ENCODE measurements around the gene ATP9B. TPM values are rescaled to one million over a fixed set of nuclear protein-coding genes. Genes with fewer than 3 reads are reported as not detected.
"Not testable (repeated sequence)": the region's sequence is repeated elsewhere in the genome, so short reads cannot be mapped to it uniquely, and the experiment has no call there.

ATP9B gene
- total and polyA plus RNA-seq, 7 donors = 6.5 to 66.5 (median 28.1) TPM

DNA sequence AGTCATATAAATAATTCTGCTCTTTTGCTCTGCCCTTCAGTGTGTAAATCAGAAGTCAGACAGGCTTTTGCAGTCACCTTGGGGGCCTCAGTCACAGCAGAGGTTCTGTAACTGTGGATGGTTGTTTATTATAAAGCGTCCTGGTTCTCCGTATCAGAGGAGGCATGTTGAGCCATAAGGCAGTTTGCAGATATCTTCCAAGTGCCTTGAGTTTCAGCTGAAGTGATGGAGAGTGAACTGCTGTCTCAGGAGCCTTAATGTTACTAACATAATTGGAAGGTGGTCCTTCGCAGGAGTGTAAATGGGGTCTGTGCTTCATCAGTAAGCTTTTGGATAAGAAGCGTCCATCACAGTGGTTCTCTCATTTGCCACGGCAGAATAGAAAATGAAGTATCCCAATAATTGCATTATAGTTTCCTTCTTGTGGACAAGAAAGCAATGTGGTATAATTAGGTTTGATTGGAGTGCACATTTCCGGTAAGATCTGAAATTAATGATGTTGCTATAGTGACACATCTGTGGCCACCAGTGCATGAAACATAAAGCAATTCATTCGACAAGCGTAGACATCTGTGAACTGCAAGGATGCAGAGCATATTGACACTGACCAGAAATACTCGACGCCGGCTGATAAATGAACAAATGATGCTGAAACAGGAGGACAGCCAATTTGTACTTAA, 214.1 kb downstream of the ATP9B start:
- no peak for DNase-seq
- H3K27me3 ChIP-seq = no peaks in the 10 kb centered on the region
- no peaks in the 10 kb centered on the region for H3K9me3 ChIP-seq
- 92 to 96% methylated on average over 11 of the region's 11 CpGs for WGBS, 2 donors
- TF ChIP-seq POLR2AphosphoS5 (IDR thresholded peaks at IDR 0.05) (no peak), EP300 (IDR thresholded peaks at IDR 0.05) (no peak), POLR2A (IDR thresholded peaks at IDR 0.05) (no peak)
- TF ChIP-seq, protein P1, sequence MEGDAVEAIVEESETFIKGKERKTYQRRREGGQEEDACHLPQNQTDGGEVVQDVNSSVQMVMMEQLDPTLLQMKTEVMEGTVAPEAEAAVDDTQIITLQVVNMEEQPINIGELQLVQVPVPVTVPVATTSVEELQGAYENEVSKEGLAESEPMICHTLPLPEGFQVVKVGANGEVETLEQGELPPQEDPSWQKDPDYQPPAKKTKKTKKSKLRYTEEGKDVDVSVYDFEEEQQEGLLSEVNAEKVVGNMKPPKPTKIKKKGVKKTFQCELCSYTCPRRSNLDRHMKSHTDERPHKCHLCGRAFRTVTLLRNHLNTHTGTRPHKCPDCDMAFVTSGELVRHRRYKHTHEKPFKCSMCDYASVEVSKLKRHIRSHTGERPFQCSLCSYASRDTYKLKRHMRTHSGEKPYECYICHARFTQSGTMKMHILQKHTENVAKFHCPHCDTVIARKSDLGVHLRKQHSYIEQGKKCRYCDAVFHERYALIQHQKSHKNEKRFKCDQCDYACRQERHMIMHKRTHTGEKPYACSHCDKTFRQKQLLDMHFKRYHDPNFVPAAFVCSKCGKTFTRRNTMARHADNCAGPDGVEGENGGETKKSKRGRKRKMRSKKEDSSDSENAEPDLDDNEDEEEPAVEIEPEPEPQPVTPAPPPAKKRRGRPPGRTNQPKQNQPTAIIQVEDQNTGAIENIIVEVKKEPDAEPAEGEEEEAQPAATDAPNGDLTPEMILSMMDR (IDR thresholded peaks at IDR 0.05) = no peak
- no peak overlapping the region for H3K27ac ChIP-seq
- peaks cover 0 to 33% (median 4%) of the 10 kb centered on the region in 4 donors for H3K36me3 ChIP-seq
- no peak overlapping the region for H3K4me3 ChIP-seq
- H3K4me1 ChIP-seq = no peaks in the 10 kb centered on the region
- intact Hi-C loops (cut with DNase I) = no loop called here

DNA sequence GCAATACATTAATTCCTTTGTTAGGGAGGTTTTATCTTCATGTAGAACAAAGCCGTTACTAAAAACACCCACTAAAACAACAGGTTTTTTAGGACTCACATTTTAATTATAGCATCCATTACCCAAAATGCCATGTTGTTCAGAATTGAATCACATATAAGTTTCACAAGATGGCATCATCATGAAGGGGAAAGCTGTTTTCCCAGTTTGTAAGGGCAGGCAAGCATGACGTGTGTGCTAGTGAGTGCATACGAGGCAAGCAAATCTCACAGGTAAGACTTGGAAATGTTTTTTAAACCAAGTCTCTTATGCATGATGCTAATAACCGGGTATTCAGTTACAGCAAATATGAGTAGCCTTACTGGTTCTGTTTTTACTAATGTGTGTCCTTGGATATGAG, 214.7 kb downstream of the ATP9B start:
- WGBS, 2 donors = 91 to 92% methylated on average over 4 of the region's 4 CpGs
- Histone ChIP-seq H3K27me3 (no peaks in the 10 kb centered on the region), H3K36me3 (peaks cover 0 to 26% (median under 1%) of the 10 kb centered on the region in 4 donors), H3K4me3 (no peak overlapping the region), H3K4me1 (no peaks in the 10 kb centered on the region), H3K27ac (no peak overlapping the region), H3K9me3 (no peaks in the 10 kb centered on the region)
- TF ChIP-seq POLR2AphosphoS5 (IDR thresholded peaks at IDR 0.05) (no peak), EP300 (IDR thresholded peaks at IDR 0.05) (no peak), POLR2A (IDR thresholded peaks at IDR 0.05) (no peak)
- TF ChIP-seq, protein P1 (IDR thresholded peaks at IDR 0.05) = no peak
- intact Hi-C loops (cut with DNase I) = no loop called here
- DNase-seq = no peak

DNA sequence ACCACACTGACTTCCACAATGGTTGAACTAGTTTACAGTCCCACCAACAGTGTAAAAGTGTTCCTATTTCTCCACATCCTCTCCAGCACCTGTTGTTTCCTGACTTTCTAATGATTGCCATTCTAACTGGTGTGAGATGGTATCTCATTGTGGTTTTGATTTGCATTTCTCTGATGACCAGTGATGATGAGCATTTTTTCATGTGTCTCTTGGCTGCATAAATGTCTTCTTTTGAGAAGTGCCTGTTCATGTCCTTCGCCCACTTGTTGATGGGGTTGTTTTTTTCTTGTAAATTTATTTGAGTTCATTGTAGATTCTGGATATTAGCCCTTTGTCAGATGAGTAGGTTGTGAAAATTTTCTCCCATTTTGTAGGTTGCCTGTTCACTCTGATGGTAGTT, 216.0 kb downstream of the ATP9B start:
- DNase-seq; H3K27me3 ChIP-seq; intact Hi-C loops (cut with DNase I); H3K27ac ChIP-seq; H3K4me3 ChIP-seq; H3K9me3 ChIP-seq; H3K4me1 ChIP-seq: not testable (repeated sequence)
- WGBS, 2 donors = 97 to 100% methylated on average over 1 of the region's 1 CpG
- H3K36me3 ChIP-seq = peaks cover 0 to 22% (median 0%) of the 10 kb centered on the region in 4 donors

DNA sequence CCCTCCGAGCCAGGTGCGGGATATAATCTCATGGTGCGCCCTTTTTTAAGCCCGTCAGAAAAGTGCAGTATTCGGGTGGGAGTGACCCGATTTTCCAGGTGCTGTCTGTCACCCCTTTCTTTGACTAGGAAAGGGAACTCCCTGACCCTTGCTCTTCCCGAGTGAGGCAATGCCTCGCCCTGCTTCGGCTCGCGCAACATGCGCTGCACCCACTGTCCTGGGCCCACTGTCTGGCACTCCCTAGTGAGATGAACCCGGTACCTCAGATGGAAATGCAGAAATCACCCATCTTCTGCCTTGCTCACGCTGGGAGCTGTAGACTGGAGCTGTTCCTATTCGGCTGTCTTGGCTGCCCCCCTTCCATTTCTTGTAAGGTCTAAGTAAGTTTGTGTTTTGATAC, 221.2 kb downstream of the ATP9B start:
- H3K4me1 ChIP-seq; H3K4me3 ChIP-seq; H3K27me3 ChIP-seq; H3K27ac ChIP-seq; DNase-seq; intact Hi-C loops (cut with DNase I); H3K9me3 ChIP-seq: not testable (repeated sequence)
- H3K36me3 ChIP-seq = peaks cover 0 to 12% (median 2%) of the 10 kb centered on the region in 4 donors
- 95 to 97% methylated on average over 15 of the region's 15 CpGs for WGBS, 2 donors

GRCh38 chr18:79290876-79291275, 221.7 kb downstream of the ATP9B start:
- H3K27ac ChIP-seq = no peak overlapping the region
- H3K4me1 ChIP-seq = no peaks in the 10 kb centered on the region
- peaks cover 0 to 12% (median 2%) of the 10 kb centered on the region in 4 donors for H3K36me3 ChIP-seq
- intact Hi-C loops (cut with DNase I) = no loop called here
- H3K27me3 ChIP-seq = no peaks in the 10 kb centered on the region
- no peak for DNase-seq
- H3K4me3 ChIP-seq = no peak overlapping the region
- no peaks in the 10 kb centered on the region for H3K9me3 ChIP-seq
- no peak for TF ChIP-seq EP300 (IDR thresholded peaks at IDR 0.05)
- no peak for TF ChIP-seq POLR2A (IDR thresholded peaks at IDR 0.05)
- TF ChIP-seq, protein P1 (IDR thresholded peaks at IDR 0.05) = no peak
- TF ChIP-seq POLR2AphosphoS5 (IDR thresholded peaks at IDR 0.05) = no peak
- 96% methylated on average over 6 of the region's 6 CpGs for WGBS, 2 donors

GRCh38 chr18:79294235-79294634, 225.0 kb downstream of the ATP9B start:
- WGBS, 2 donors = 84 to 87% methylated on average over 10 of the region's 10 CpGs
- no peaks in the 10 kb centered on the region for H3K4me1 ChIP-seq
- intact Hi-C loops (cut with DNase I) = no loop called here

More at GRCh38 chr18:79294235-79294634, 225.0 kb downstream of the ATP9B start:
- no peak overlapping the region for H3K27ac ChIP-seq
- no peaks in the 10 kb centered on the region for H3K27me3 ChIP-seq
- no peak overlapping the region for H3K4me3 ChIP-seq
- H3K36me3 ChIP-seq = peaks cover 0 to 21% (median 2%) of the 10 kb centered on the region in 4 donors
- H3K9me3 ChIP-seq = no peaks in the 10 kb centered on the region
- TF ChIP-seq POLR2A (IDR thresholded peaks at IDR 0.05) = no peak
- no peak for TF ChIP-seq POLR2AphosphoS5 (IDR thresholded peaks at IDR 0.05)
- no peak for TF ChIP-seq EP300 (IDR thresholded peaks at IDR 0.05)
- TF ChIP-seq, protein P1 (IDR thresholded peaks at IDR 0.05) = no peak
- no peak for DNase-seq

All from sigmoid colon (tissue), 7 donors.